Activated naive CD8-positive, alpha-beta T cell (primary cell): ENCODE measurements around the gene SMCHD1.

Experiments used
- H3K27ac Mint-ChIP-seq: one replicate; pipeline ENCODE4 v1.8.0; 2021; ENCODE audit warnings: mixed read lengths
- H3K27me3 Mint-ChIP-seq: one replicate; pipeline ENCODE4 v1.8.0; 2021; ENCODE audit warnings: mixed read lengths
- H3K36me3 Mint-ChIP-seq: one replicate; pipeline ENCODE4 v1.8.0; 2021; ENCODE audit warnings: mixed read lengths
- H3K4me1 Mint-ChIP-seq: one replicate; pipeline ENCODE4 v1.8.0; 2021; ENCODE audit warnings: low read depth, mixed read lengths
- H3K4me3 Mint-ChIP-seq: one replicate; pipeline ENCODE4 v1.8.0; 2021; ENCODE audit warnings: mild to moderate bottlenecking, mixed read lengths
- H3K9me3 Mint-ChIP-seq: one replicate; pipeline ENCODE4 v1.8.0; 2021; ENCODE audit warnings: low read depth, mixed read lengths

Gene SMCHD1

DNA sequence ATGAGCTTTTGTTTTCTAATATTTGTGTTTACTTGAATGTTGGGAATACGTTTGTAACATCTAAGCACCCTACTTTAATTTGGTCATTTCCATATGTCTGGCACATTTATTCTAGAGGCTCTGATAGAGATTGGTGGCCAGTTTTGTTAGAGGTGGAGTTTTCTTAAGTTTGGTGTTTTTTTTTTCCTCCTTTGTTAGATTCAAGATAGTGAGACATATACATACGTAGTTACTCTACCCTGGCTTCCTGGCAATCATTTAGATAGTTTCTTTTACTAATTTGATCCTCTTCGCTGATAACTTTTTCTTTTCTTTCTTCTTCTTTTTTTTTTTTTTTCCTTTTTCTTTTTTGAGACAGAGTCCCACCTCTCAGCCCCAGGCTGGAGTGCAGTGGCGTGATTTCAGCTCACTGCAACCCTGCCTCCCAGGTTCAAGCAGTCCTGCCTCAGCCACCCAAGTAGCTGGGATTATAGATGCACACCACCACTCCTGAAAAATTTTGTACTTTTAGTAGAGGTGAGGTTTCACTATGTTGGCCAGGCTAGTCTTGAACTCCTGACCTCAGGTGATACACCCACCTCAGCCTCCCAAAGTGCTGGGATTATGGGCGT, 26.6 kb downstream of the SMCHD1 start:
- peaks cover 36% of the 10 kb centered on the region for H3K36me3 Mint-ChIP-seq
- peaks cover 66% of the 10 kb centered on the region for H3K4me1 Mint-ChIP-seq
- peak overlapping the region; percentile 69 for H3K4me3 Mint-ChIP-seq

DNA sequence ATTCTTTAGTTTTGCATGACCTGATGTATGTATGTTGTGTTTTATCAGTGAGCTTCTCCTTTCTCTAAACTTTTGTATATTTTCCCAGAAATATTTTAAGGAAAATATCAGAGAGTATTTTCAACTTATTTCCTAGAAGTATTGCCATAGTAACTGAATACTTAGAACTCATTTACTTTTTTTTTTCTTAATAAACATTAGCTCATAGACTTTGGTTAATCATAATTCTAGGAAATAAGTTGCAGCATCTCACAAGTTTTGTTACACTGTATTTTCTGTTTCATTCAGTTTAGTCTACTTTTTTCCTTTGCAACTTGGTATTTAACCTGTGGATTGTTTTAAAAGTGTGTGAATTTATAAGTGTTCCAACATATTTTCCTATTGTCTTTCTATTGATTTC, 27.5 kb downstream of the SMCHD1 start:
- peaks cover 73% of the 10 kb centered on the region for H3K4me1 Mint-ChIP-seq
- peaks cover 15% of the 10 kb centered on the region for H3K9me3 Mint-ChIP-seq
- peak overlapping the region; percentile 74 for H3K4me3 Mint-ChIP-seq
- peaks cover 39% of the 10 kb centered on the region for H3K36me3 Mint-ChIP-seq
- no peaks in the 10 kb centered on the region for H3K27me3 Mint-ChIP-seq
- peak overlapping the region; percentile 95 for H3K27ac Mint-ChIP-seq

More for the DNA sequence above, 26.6 kb downstream of the SMCHD1 start:
- H3K27ac Mint-ChIP-seq: peak overlapping the region; percentile 95
- H3K9me3 Mint-ChIP-seq: peaks cover 9% of the 10 kb centered on the region
- no peaks in the 10 kb centered on the region for H3K27me3 Mint-ChIP-seq

DNA sequence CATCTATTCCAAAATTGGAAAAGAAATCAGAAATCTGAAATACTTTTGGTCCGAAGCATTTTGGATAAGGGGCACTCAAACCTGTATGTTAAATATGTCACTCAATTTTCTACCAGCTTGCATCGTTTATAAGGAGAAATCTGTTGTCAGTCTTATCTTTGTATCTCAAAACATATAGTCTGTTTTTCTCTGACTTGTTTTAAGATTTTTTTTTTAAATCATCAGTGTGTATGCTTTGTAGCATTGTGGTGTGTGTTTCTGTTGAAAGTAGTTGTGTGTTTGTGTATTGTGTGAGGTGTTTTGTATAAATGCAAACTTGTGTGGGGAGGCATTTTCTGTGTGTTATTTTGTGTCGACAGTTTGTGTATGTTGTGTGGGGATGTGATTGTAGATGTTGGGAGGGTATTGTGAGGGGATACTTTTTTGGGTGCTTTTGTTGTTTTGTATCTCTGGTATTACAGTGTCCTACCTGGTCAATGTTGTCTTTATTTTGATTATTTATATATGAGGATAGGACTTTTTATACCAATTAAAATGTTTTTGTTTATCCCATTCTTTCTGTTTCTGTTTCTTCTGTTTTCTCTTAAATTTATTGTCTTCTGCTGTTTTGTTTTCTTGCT, 30.9 kb downstream of the SMCHD1 start:
- peak overlapping the region; percentile 92 for H3K27ac Mint-ChIP-seq
- peaks cover 31% of the 10 kb centered on the region for H3K36me3 Mint-ChIP-seq
- no peaks in the 10 kb centered on the region for H3K27me3 Mint-ChIP-seq
- H3K9me3 Mint-ChIP-seq: peaks cover 15% of the 10 kb centered on the region
- peaks cover 72% of the 10 kb centered on the region for H3K4me1 Mint-ChIP-seq
- H3K4me3 Mint-ChIP-seq: peak overlapping the region; percentile 57

DNA sequence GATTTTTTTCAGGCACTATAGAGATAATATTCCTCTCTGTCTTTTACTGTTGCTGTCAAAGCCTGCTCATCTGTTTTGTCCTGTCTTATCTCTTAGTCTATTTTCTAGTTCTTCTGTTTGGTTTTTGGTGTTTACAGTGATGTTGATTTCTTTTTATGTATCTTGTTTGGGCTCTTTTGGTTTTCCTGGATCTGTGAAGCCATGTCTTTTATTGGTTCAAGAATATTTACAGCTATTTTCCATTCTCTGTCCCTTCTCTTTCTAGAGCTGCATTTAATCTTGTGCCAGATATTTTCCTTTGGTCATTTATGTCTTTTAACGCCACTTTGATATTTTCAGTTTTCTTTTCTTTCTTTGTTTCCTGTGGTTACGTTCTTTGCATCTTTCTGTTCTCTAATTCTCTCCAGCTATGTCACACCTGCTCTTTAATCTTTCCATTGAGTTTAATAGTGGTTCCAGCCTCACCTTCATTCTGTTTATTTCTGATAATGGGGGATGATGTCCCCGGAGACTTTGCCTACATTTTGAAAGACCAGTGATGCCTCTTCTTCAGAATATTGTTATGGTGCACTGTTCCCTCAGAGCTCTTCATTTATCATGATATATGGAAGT, 32.0 kb downstream of the SMCHD1 start:
- Mint-ChIP-seq H3K9me3 (peaks cover 15% of the 10 kb centered on the region), H3K4me3 (peak overlapping the region; percentile 61), H3K4me1 (peaks cover 71% of the 10 kb centered on the region), H3K27ac (peak overlapping the region; percentile 92), H3K27me3 (no peaks in the 10 kb centered on the region), H3K36me3 (peaks cover 32% of the 10 kb centered on the region)

DNA sequence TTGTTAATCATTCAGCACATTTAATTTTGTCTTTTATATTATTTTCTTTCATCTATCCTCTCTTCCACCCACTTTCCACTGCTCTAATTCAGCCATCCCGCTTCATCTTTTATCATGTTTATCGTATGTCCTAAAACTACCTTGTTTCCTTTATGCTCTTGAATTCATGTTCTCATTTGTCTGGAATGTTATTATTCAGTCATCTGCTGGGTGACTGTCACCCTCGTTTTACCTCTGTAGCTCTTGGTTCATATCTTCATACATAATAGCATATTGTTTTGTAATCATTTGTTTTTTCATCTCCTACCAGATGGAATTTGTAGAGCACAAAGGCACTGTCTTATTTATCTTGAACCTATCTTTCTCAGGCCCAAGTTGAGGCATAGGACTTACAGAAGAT, 37.0 kb downstream of the SMCHD1 start:
- Mint-ChIP-seq H3K27ac (peak overlapping the region; percentile 84), H3K4me3 (no peak overlapping the region), H3K9me3 (peaks cover 3% of the 10 kb centered on the region), H3K36me3 (peaks cover 20% of the 10 kb centered on the region), H3K27me3 (no peaks in the 10 kb centered on the region), H3K4me1 (peaks cover 46% of the 10 kb centered on the region)

DNA sequence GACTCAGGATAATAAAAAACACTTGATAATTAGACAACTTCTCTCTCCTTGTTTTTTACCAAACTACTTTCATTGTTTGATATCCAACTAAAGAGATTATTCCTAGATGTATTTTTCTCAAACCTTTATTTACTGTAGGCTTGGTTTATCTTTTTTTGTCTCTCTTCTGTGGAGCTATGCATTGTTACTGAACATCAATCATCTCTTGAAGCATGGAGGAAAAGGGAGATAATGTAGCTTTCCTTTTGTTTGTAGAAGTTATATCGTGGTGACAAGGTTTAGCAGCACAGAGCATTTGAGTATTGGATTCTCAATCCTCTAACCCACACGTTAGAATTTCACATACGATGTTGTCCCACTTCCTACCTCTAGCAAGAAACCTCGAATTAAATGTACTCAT, 41.7 kb downstream of the SMCHD1 start:
- Mint-ChIP-seq H3K36me3 (peaks cover 16% of the 10 kb centered on the region), H3K9me3 (no peaks in the 10 kb centered on the region), H3K27me3 (no peaks in the 10 kb centered on the region), H3K4me1 (peaks cover 26% of the 10 kb centered on the region), H3K4me3 (peak overlapping the region; percentile 27), H3K27ac (peak overlapping the region; percentile 46)

DNA sequence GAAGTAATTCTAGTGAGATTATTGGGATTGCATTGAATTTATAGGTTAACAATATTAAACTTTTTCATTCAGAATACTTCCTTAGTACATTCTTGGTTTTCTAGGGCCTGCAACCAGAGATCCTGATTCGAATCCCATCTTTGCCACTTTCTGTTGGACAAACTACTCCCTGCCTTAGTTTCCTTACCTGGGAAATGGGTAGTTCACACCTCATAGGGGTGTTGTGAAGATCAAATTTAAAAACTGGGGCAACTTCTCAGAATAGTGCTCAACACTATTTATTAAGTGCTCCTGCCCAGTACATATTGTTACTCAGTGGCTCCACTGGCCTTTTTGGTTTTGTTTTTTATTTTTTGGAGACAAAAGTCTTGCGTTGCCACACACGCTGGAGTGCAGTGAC, 43.5 kb downstream of the SMCHD1 start:
- Mint-ChIP-seq H3K27ac (no peak overlapping the region), H3K4me1 (peaks cover 23% of the 10 kb centered on the region), H3K36me3 (peaks cover 16% of the 10 kb centered on the region), H3K9me3 (no peaks in the 10 kb centered on the region), H3K4me3 (no peak overlapping the region), H3K27me3 (no peaks in the 10 kb centered on the region)

DNA sequence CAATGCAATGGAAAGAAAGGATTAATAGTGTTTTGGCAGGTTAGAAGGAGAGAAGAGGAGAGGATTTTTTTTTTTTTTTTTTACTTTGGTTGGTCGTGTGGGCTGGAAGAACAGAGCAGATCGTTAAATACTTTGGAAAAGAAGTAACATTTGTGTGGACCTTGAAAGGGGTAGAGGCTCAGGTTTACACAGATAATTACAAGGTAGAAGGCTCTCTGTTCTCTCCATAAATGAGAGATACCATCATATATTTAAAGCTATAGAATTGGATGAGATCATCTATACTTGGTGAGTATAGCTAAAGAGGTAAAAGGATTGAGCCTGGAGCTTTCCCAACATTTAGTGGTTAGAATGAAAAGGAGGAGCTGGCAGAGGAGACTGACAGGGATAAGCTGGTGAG, 49.0 kb downstream of the SMCHD1 start:
- Mint-ChIP-seq H3K36me3 (peaks cover 14% of the 10 kb centered on the region), H3K27ac (peak overlapping the region; percentile 78), H3K9me3 (no peaks in the 10 kb centered on the region), H3K4me1 (peaks cover 29% of the 10 kb centered on the region), H3K27me3 (no peaks in the 10 kb centered on the region), H3K4me3 (no peak overlapping the region)

DNA sequence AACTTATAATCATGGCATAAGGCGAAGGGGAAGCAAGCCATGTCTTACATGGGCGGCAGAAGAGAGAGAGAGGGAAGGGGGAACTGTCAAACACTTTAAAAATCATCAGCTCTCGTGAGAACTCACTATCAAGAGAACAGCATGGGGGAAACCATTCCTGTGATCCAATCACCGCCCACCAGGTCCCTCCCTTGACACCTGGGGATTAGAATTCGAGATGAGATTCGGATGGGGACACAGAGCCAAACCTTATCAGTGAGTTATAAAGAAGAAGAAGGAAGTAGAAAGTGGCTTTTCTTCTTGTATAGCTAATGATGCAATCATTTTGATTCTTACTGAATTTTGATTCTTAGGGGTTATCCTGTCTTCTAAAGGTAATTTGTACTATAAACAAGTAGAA, 51.4 kb downstream of the SMCHD1 start:
- peaks cover 31% of the 10 kb centered on the region for H3K4me1 Mint-ChIP-seq
- H3K9me3 Mint-ChIP-seq: no peaks in the 10 kb centered on the region
- H3K4me3 Mint-ChIP-seq: no peak overlapping the region
- peaks cover 18% of the 10 kb centered on the region for H3K36me3 Mint-ChIP-seq
- H3K27me3 Mint-ChIP-seq: no peaks in the 10 kb centered on the region
- peak overlapping the region; percentile 83 for H3K27ac Mint-ChIP-seq

DNA sequence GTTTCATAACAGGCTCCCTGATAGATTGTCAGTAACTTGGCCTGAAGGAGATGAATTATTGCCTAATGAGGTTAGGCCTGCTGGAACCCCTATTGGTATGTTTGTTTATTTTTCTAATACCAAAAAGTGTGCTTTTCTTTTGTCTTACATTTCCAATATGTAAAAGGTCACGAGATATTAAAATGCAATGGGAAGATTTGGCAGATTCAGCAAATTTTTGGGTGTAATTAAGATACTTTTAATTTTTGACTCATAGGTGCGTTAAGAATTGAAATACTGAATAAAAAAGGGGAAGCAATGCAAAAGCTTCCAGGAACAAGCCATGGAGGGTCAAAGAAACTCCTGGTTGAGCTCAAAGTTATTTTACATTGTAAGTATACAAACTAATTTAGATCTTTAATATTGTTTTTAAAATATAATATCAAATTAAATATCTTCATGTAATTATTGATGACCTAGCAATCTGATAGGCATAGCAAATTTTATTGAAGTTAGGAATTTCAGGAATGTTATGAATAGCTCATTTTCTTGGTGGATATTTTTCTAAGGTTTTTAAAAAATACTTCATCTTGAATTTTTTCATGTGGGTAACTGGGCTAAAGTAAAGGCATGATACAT, 52.1 kb downstream of the SMCHD1 start:
- Mint-ChIP-seq H3K27ac (peak overlapping the region; percentile 34), H3K4me3 (no peak overlapping the region), H3K9me3 (peaks cover 2% of the 10 kb centered on the region), H3K27me3 (no peaks in the 10 kb centered on the region), H3K4me1 (peaks cover 35% of the 10 kb centered on the region), H3K36me3 (peaks cover 25% of the 10 kb centered on the region)

DNA sequence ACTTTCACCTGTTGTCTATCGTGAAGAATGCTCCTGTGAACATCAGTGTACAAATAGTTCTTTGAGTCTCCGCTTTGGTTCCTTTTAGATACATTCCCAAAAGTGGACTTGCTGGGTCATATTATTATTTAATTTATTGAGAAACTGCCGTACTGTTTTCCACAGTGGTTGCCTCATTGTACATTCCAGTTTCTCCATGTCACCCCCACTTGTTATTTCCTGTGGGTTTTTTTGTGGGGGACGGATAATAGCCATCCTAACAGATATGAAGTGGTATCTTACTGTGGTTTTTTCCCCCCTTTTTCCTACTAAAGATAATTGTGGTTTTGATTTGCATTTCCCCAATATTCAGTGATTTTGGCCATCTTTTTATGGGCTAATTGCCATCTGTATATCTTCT, 53.8 kb downstream of the SMCHD1 start:
- H3K27me3 Mint-ChIP-seq: no peaks in the 10 kb centered on the region
- no peak overlapping the region for H3K4me3 Mint-ChIP-seq
- H3K27ac Mint-ChIP-seq: peak overlapping the region; percentile 58
- peaks cover 24% of the 10 kb centered on the region for H3K36me3 Mint-ChIP-seq
- H3K4me1 Mint-ChIP-seq: peaks cover 47% of the 10 kb centered on the region
- H3K9me3 Mint-ChIP-seq: peaks cover 5% of the 10 kb centered on the region

DNA sequence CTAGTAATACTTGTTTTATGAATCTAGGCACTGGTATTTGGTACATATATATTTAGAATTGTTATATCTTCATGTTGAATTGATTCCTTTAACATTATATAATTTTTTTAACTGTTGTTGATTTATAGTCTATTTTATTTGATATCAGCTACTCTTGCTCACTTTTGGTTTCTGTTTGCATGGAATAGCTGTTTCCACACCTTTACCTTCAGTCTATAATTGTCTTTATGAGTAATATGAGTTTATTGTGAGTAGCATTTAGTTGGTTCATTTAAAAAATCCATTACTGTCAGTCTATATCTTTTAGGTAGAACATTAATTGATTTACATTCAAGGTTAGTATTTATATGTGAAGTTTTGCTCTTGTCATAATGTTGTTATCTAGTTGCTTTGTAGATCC, 58.6 kb downstream of the SMCHD1 start:
- peaks cover 5% of the 10 kb centered on the region for H3K9me3 Mint-ChIP-seq
- peaks cover 57% of the 10 kb centered on the region for H3K4me1 Mint-ChIP-seq
- H3K27me3 Mint-ChIP-seq: no peaks in the 10 kb centered on the region
- peak overlapping the region; percentile 8 for H3K4me3 Mint-ChIP-seq
- peak overlapping the region; percentile 85 for H3K27ac Mint-ChIP-seq
- peaks cover 24% of the 10 kb centered on the region for H3K36me3 Mint-ChIP-seq

DNA sequence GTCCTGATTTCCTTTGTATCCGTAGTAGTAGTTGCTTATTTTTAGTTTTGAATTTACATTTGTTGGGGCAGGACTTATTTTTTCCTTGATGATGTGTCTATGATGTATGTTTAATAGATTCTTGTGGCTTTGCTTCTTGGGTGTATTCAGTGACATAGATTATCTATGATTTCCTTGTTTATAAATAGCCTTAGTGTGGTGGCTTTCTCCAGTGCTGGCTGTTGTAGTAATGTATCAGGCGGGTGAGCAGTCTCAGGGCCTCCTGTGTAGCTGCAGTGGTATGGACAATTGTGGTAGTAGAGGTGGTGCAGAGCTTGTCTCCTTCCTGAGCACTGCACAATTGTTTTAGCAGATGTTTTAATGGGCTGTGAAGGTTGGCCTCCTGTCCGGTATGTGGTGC, 60.5 kb downstream of the SMCHD1 start:
- Mint-ChIP-seq H3K4me3 (no peak overlapping the region), H3K27ac (peak overlapping the region; percentile 75), H3K4me1 (peaks cover 55% of the 10 kb centered on the region), H3K27me3 (no peaks in the 10 kb centered on the region), H3K36me3 (peaks cover 25% of the 10 kb centered on the region), H3K9me3 (peaks cover 5% of the 10 kb centered on the region)

DNA sequence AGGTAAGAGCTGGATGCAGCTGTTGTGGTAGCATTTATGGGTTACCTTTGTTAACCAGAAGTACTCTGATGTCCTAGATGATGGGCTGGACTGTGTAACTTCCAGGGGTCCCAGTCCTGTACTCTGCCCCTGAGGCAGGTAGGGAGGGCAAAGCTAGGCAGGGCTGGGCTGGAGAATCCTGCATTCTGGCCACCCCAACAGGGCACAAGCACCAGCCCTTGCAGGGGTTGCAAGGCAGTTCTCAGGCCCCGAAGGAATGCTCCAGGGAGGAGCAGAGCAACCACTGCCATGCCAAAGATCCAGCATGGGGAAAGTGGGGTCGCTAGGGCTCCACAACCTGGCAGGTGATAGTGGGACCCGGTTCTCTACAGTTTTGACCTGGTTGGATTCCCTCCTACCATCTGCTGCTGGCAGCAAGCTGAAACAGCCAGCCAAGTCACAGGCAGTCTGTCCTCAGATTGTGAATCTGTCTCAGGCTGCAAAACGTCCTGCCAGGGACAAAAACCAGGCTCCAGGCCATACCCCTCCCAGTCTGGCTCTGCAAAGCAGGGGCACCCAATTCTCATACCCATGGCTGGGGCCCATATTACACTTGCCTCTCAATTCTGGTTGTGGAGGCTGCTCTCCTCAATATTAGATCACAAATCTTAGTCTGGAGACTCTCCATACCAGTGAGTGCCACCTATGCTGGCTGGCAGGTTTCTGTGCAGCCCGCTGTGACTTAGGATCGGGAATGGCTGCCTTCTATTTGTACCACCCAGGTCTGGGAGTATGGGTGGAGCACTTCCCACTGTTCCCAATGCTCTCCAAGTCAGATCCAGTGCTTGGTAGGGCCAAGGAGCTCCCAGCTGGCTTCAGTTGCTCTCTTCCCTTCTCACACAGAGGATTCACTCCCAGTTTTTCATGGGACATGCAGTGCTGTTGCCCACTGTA, 61.1 kb downstream of the SMCHD1 start:
- H3K4me1 Mint-ChIP-seq: peaks cover 60% of the 10 kb centered on the region
- H3K9me3 Mint-ChIP-seq: peaks cover 5% of the 10 kb centered on the region
- no peaks in the 10 kb centered on the region for H3K27me3 Mint-ChIP-seq
- H3K36me3 Mint-ChIP-seq: peaks cover 27% of the 10 kb centered on the region
- no peak overlapping the region for H3K4me3 Mint-ChIP-seq
- peak overlapping the region; percentile 75 for H3K27ac Mint-ChIP-seq
